Neural progenitor cell (in vitro differentiated cells): ENCODE measurements around the gene RILPL2. TPM values are rescaled to one million over a fixed set of nuclear protein-coding genes. Genes with fewer than 3 reads are reported as not detected.

Experiments used
- DNase-seq: peaks from one replicate; pipeline ENCODE4 v3.0.0-alpha.2; 2016; ENCODE audit warnings: low spot score
- H2AFZ ChIP-seq: fragments of 200-600 bp; sonication (generic); replicated peaks from 2 replicates; pipeline ENCODE4 v1.6.1; 2016; ENCODE audit warnings: antibody characterized with exemption
- H3F3A ChIP-seq: fragments of 200-600 bp; sonication (generic); 2 replicates; pipeline ENCODE4 v1.6.1; 2016; ENCODE audit warnings: antibody characterized with exemption, low read depth
- H3K27ac ChIP-seq: fragments of 200-600 bp; sonication (generic); 2 replicates; pipeline ENCODE4 v1.5.1; 2016; ENCODE audit warnings: mild to moderate bottlenecking
- H3K27me3 ChIP-seq: fragments of 200-600 bp; sonication (generic); 2 replicates; pipeline ENCODE4 v1.6.1; 2016; ENCODE audit warnings: mild to moderate bottlenecking, moderate library complexity
- H3K36me3 ChIP-seq: fragments of 200-600 bp; sonication (generic); 2 replicates; pipeline ENCODE4 v1.5.1; 2016
- H3K4me1 ChIP-seq: fragments of 200-600 bp; sonication (generic); 2 replicates; pipeline ENCODE4 v1.6.1; 2016; ENCODE audit warnings: mixed run types
- H3K4me2 ChIP-seq: fragments of 200-600 bp; sonication (generic); 2 replicates; pipeline ENCODE4 v1.6.1; 2016
- H3K4me3 ChIP-seq: fragments of 200-600 bp; sonication (generic); 2 replicates; pipeline ENCODE4 v1.5.1; 2016
- H3K79me2 ChIP-seq: fragments of 200-600 bp; sonication (generic); 2 replicates; pipeline ENCODE4 v1.6.1; 2016; ENCODE audit warnings: low read depth
- H3K9ac ChIP-seq: fragments of 200-600 bp; sonication (generic); 2 replicates; pipeline ENCODE4 v1.6.1; 2016
- H3K9me3 ChIP-seq: fragments of 200-600 bp; sonication (generic); 2 replicates; pipeline ENCODE4 v1.5.1; 2016; ENCODE audit warnings: low read depth
- H4K20me1 ChIP-seq: fragments of 200-600 bp; sonication (generic); 2 replicates; pipeline ENCODE4 v1.6.1; 2016; ENCODE audit warnings: low read depth
- H3K27ac Mint-ChIP-seq: 3 replicates; pipeline ENCODE4 v1.8.0; 2021; ENCODE audit warnings: mixed read lengths
- H3K27me3 Mint-ChIP-seq: 2 replicates; pipeline ENCODE4 v1.8.0; 2022; ENCODE audit warnings: low read depth, mild to moderate bottlenecking, inconsistent platforms, moderate library complexity, mixed read lengths; ENCODE audit not compliant: insufficient read depth
- H3K36me3 Mint-ChIP-seq: 3 replicates; pipeline ENCODE4 v1.8.0; 2021; ENCODE audit warnings: mixed read lengths
- H3K4me1 Mint-ChIP-seq: 3 replicates; pipeline ENCODE4 v1.8.0; 2021; ENCODE audit warnings: mixed read lengths
- H3K4me3 Mint-ChIP-seq: 3 replicates; pipeline ENCODE4 v1.8.0; 2021; ENCODE audit warnings: mild to moderate bottlenecking, moderate library complexity, mixed read lengths
- H3K9me3 Mint-ChIP-seq: 3 replicates; pipeline ENCODE4 v1.8.0; 2020; ENCODE audit warnings: mixed read lengths
- EZH2 ChIP-seq: fragments of 200-600 bp; sonication (generic); IDR thresholded peaks from 2 replicates; pipeline ENCODE4 v1.6.1; 2017; ENCODE audit warnings: antibody characterized with exemption, mild to moderate bottlenecking, moderate library complexity
- EZH2phosphoT487 ChIP-seq: fragments of 200-600 bp; sonication (generic); IDR thresholded peaks from 2 replicates; pipeline ENCODE4 v1.6.1; 2017; ENCODE audit warnings: antibody characterized with exemption
- total RNA-seq: library from RNA; depleted of rRNA; stranded (reverse); fragments of >200 nt; gene quantifications from 2 replicates; pipeline ENCODE4 v1.2.3, GENCODE V29; 2015; ENCODE audit warnings: low replicate concordance
- TF ChIP-seq, protein P1 (sequence below): fragments of 200-600 bp; sonication (generic); IDR thresholded peaks from 2 replicates; pipeline ENCODE4 v1.5.1; 2017; ENCODE audit warnings: antibody characterized with exemption, mild to moderate bottlenecking

Gene RILPL2
- total RNA-seq, 1 donor from 2014 or later: 1.1 TPM

DNA sequence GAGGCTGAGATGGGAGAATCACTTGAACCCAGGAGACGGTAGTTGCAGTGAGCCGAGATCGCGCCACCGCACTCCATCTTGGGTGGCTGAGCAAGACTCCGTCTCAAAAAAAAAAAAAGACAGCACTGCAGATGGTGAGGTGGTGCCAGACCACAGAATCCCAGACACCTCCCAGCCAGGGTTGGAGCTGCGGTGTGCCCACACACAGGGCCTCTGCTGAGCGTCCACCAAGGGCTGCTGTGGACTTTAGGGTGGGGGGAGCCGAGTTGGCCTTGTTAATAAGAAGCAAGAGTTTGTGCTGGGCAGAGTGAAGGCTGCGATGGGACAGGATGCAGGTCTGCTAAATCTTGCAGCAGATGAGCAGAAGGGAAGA lies 38.3 kb downstream of the RILPL2 start:
- TF ChIP-seq EZH2phosphoT487 (no peak), EZH2 (no peak)
- TF ChIP-seq, protein P1, sequence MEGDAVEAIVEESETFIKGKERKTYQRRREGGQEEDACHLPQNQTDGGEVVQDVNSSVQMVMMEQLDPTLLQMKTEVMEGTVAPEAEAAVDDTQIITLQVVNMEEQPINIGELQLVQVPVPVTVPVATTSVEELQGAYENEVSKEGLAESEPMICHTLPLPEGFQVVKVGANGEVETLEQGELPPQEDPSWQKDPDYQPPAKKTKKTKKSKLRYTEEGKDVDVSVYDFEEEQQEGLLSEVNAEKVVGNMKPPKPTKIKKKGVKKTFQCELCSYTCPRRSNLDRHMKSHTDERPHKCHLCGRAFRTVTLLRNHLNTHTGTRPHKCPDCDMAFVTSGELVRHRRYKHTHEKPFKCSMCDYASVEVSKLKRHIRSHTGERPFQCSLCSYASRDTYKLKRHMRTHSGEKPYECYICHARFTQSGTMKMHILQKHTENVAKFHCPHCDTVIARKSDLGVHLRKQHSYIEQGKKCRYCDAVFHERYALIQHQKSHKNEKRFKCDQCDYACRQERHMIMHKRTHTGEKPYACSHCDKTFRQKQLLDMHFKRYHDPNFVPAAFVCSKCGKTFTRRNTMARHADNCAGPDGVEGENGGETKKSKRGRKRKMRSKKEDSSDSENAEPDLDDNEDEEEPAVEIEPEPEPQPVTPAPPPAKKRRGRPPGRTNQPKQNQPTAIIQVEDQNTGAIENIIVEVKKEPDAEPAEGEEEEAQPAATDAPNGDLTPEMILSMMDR: no peak
- Mint-ChIP-seq H3K9me3 (no peaks in the 10 kb centered on the region), H3K36me3 (peaks cover 20% of the 10 kb centered on the region), H3K4me3 (no peak overlapping the region), H3K27ac (no peak overlapping the region), H3K27me3 (no peaks in the 10 kb centered on the region), H3K4me1 (peaks cover 11% of the 10 kb centered on the region)
- Histone ChIP-seq H3K4me1 (peaks cover 6% of the 10 kb centered on the region), H3K27me3 (no peaks in the 10 kb centered on the region), H3F3A (peaks cover 14% of the 10 kb centered on the region), H3K4me3 (no peak overlapping the region), H3K9me3 (no peaks in the 10 kb centered on the region), H3K27ac (no peak overlapping the region), H3K79me2 (no peaks in the 10 kb centered on the region), H3K36me3 (no peaks in the 10 kb centered on the region), H2AFZ (no peak overlapping the region), H3K4me2 (no peak overlapping the region), H4K20me1 (peaks cover 56% of the 10 kb centered on the region), H3K9ac (no peak overlapping the region)
- no peak for DNase-seq

DNA sequence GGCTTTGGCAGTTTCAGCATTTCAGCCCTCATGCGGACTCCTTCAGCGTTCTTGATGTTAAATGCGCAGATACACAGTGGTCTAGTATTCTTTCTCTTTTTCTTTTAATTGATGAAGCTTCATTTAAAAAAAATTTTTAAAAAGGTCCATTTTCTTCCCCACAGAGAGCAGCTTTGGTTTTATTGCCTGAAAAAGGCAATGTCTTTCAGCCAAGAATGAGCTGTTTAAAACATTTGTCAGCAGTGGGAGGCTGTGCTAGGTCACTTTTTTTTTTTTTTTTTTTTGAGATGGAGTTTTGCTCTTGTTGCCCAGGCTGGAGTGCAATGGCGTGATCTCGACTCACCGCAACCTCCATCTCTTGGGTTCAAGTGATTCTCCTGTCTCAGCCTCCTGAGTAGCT lies 39.1 kb downstream of the RILPL2 start:
- no peak overlapping the region for H3K4me2 ChIP-seq
- H3K9me3 ChIP-seq: no peaks in the 10 kb centered on the region
- Mint-ChIP-seq H3K27ac (no peak overlapping the region), H3K9me3 (no peaks in the 10 kb centered on the region), H3K36me3 (peaks cover 21% of the 10 kb centered on the region), H3K4me3 (no peak overlapping the region), H3K27me3 (peaks cover under 1% of the 10 kb centered on the region), H3K4me1 (peaks cover 8% of the 10 kb centered on the region)
- no peak for DNase-seq
- H3K4me1 ChIP-seq: peaks cover 3% of the 10 kb centered on the region
- no peak overlapping the region for H3K4me3 ChIP-seq
- peaks cover 11% of the 10 kb centered on the region for H3F3A ChIP-seq
- no peak overlapping the region for H2AFZ ChIP-seq
- no peak overlapping the region for H3K9ac ChIP-seq
- H3K27ac ChIP-seq: no peak overlapping the region
- no peak for TF ChIP-seq EZH2
- TF ChIP-seq, protein P1: no peak
- no peak for TF ChIP-seq EZH2phosphoT487
- H3K36me3 ChIP-seq: no peaks in the 10 kb centered on the region
- peaks cover 52% of the 10 kb centered on the region for H4K20me1 ChIP-seq
- H3K79me2 ChIP-seq: no peaks in the 10 kb centered on the region
- H3K27me3 ChIP-seq: no peaks in the 10 kb centered on the region

DNA sequence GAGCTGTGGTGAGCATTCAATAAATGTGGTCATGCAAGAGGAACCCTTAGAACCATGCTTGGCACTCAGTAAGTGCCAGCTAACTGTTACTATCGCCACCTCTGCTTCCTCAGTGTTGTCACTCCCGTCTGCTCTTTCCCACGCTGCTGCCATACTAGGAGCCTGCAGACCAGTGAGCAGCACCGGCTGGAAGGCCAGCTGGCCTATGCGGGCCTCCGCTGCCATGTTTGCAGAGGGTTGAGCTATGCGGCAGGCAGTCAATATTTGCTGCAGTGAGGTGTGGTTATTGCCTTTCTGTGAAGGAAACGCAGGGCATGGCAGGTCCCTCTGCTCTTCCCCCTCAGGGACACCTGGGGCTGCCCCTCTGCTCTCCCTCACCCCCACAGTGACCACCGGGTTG lies 39.5 kb downstream of the RILPL2 start:
- Histone ChIP-seq H3K9ac (no peak overlapping the region), H3K4me2 (no peak overlapping the region), H3K27ac (no peak overlapping the region), H3K4me3 (no peak overlapping the region), H3K9me3 (no peaks in the 10 kb centered on the region), H4K20me1 (peaks cover 52% of the 10 kb centered on the region), H3K27me3 (no peaks in the 10 kb centered on the region), H3K36me3 (no peaks in the 10 kb centered on the region), H2AFZ (no peak overlapping the region), H3K79me2 (no peaks in the 10 kb centered on the region), H3F3A (peaks cover 6% of the 10 kb centered on the region), H3K4me1 (no peaks in the 10 kb centered on the region)
- Mint-ChIP-seq H3K4me3 (no peak overlapping the region), H3K27me3 (peaks cover 2% of the 10 kb centered on the region), H3K36me3 (peaks cover 21% of the 10 kb centered on the region), H3K27ac (no peak overlapping the region), H3K9me3 (no peaks in the 10 kb centered on the region), H3K4me1 (peaks cover 4% of the 10 kb centered on the region)
- no peak for TF ChIP-seq EZH2
- TF ChIP-seq, protein P1: no peak
- TF ChIP-seq EZH2phosphoT487: no peak
- DNase-seq: no peak
